ENCODE results near the gene PTPN12.

- TF ChIP-seq TAF1 (IDR thresholded peaks at IDR 0.05; ENCODE audit: borderline replicate concordance, low read depth, low read length) = no peak
- TF ChIP-seq POLR2A (IDR thresholded peaks at IDR 0.05; ENCODE audit: low read depth, low read length) = no peak
Measured at GRCh38 chr7:77563275-77563674, 26.2 kb downstream of the PTPN12 start.
